ENCODE data around the gene UNC5C.

DNA sequence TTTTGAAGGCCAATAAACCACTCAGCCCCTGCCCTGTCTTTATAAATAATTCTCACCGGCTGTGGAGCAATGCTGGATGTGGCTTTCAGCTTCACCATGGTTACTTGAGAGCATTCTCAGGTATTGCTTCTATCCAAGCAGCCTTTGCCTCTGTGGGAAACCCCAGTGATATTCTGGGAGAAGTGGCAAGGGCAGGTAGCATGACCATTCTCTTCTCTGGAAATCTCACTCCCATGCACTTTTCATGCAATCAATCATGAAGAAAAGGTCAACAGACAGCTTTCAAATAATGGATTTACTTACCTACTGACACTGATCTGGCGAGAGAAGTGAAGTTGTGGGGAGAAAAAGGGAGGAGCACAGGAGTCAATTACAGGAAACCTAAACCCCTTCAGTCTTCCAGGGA, 49.5 kb downstream of the UNC5C start:
- TF ChIP-seq, protein P1, sequence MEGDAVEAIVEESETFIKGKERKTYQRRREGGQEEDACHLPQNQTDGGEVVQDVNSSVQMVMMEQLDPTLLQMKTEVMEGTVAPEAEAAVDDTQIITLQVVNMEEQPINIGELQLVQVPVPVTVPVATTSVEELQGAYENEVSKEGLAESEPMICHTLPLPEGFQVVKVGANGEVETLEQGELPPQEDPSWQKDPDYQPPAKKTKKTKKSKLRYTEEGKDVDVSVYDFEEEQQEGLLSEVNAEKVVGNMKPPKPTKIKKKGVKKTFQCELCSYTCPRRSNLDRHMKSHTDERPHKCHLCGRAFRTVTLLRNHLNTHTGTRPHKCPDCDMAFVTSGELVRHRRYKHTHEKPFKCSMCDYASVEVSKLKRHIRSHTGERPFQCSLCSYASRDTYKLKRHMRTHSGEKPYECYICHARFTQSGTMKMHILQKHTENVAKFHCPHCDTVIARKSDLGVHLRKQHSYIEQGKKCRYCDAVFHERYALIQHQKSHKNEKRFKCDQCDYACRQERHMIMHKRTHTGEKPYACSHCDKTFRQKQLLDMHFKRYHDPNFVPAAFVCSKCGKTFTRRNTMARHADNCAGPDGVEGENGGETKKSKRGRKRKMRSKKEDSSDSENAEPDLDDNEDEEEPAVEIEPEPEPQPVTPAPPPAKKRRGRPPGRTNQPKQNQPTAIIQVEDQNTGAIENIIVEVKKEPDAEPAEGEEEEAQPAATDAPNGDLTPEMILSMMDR (IDR thresholded peaks at IDR 0.05) = no peak
- TF ChIP-seq POLR2A (IDR thresholded peaks at IDR 0.05) = no peak

Data from breast epithelium (tissue), 3 donors.